Mesodermal cell (in vitro differentiated cells): ENCODE results near the gene CCL27.
A peak's percentile ranks its signal among the peaks of the same experiment; 100 is the strongest.

Experiments
- H3K27ac ChIP-seq: 2 replicates; pipeline ENCODE4 v1.7.0; 2013; ENCODE audit warnings: mild to moderate bottlenecking, low read depth, low read length, moderate library complexity; ENCODE audit not compliant: severe bottlenecking
- H3K36me3 ChIP-seq: 2 replicates; pipeline ENCODE4 v1.7.1; 2013; ENCODE audit warnings: mild to moderate bottlenecking, low read length, moderate library complexity; ENCODE audit not compliant: control insufficient read depth, insufficient read depth
- H3K4me1 ChIP-seq: one replicate; pipeline ENCODE4 v1.7.1; 2013; ENCODE audit warnings: mild to moderate bottlenecking, low read length; ENCODE audit not compliant: insufficient read depth, control insufficient read depth, poor library complexity, severe bottlenecking
- H3K4me3 ChIP-seq: 2 replicates; pipeline ENCODE4 v1.7.0; 2013; ENCODE audit warnings: low read length, control low read depth, mild to moderate bottlenecking; ENCODE audit not compliant: insufficient read depth, poor library complexity, severe bottlenecking; ENCODE audit errors: extremely low read depth
- H3K9me3 ChIP-seq: 2 replicates; pipeline ENCODE4 v1.7.1; 2013; ENCODE audit warnings: mild to moderate bottlenecking, low read length, moderate library complexity; ENCODE audit not compliant: control insufficient read depth
- WGBS, 2 experiments: methylation state at CpG; one replicate each; pipeline ENCODE4 v1.1.5; 2013; ENCODE audit warnings: missing lambda C conversion rate in 2 of 2; ENCODE audit not compliant: insufficient coverage in 2 of 2; 5-methylcytosine and 5-hydroxymethylcytosine counted together

CCL27 gene

DNA sequence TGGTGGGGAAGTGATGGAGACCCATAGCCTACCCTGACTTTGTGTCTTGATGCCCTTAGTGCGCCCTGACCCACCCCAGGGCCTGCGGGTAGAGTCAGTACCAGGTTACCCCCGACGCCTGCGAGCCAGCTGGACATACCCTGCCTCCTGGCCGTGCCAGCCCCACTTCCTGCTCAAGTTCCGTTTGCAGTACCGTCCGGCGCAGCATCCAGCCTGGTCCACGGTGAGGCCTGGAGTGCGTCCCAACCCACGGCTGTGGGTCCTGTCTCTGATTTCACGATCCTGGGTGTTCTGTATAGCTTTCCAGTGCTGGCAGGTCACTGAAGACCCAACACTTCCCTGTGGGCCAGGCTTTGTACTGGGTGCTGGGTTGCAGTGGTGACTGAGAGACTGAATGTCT is 4.0 kb downstream of the CCL27 start:
- Histone ChIP-seq H3K4me3 (no peak overlapping the region), H3K4me1 (peaks cover 15% of the 10 kb centered on the region), H3K27ac (no peak overlapping the region), H3K9me3 (no peaks in the 10 kb centered on the region), H3K36me3 (peaks cover 4% of the 10 kb centered on the region)
- 93 to 96% methylated on average over 9 to 14 of the region's 14 CpGs for WGBS, 2 experiments

DNA sequence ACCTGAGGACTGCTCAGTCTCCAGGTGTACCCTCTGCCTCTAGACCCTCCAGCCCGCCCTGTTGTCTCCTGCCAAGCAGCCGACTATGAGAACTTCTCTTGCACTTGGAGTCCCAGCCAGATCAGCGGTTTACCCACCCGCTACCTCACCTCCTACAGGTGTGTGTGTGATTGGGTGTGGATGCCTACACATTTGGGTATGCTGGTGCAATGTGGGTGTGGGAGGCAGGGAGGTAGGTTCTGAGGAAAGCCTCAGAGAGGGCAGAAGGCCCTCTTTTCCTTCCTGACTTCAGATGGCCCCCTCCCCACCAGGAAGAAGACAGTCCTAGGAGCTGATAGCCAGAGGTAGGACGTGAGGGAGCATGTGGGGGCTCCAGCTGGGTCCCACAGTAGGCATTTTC is 5.5 kb downstream of the CCL27 start:
- H3K27ac ChIP-seq: no peak overlapping the region
- 83% methylated on average over 1 of the region's 5 CpGs; no CpG with 5 or more reads in 1 of the 2 experiments for WGBS, 2 experiments
- H3K9me3 ChIP-seq: no peaks in the 10 kb centered on the region
- H3K36me3 ChIP-seq: peaks cover 4% of the 10 kb centered on the region
- no peak overlapping the region for H3K4me3 ChIP-seq
- peaks cover 23% of the 10 kb centered on the region for H3K4me1 ChIP-seq

DNA sequence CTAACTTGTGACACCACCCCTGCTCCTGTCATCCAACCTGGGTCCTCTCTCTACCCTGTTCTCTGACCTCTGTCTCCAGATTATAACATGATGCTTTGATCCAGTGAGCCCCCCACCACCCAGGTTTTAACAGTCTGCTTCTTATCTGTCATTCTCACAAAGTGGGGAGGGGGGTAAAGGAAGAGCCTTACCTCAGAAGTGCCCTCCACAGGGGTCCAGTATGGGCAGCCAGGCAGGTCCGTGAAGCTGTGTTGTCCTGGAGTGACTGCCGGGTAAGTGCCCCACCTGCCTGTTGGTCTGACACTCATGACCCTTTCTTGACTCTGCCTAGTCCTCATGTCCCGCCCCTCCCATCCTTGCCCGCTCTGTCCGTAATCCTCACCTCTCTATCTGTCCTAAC is 7.1 kb downstream of the CCL27 start:
- no peak overlapping the region for H3K27ac ChIP-seq
- H3K36me3 ChIP-seq: peaks cover 4% of the 10 kb centered on the region
- no peak overlapping the region for H3K4me3 ChIP-seq
- 43 to 81% methylated on average over 2 to 5 of the region's 5 CpGs for WGBS, 2 experiments
- peaks cover 23% of the 10 kb centered on the region for H3K4me1 ChIP-seq
- H3K9me3 ChIP-seq: no peaks in the 10 kb centered on the region

DNA sequence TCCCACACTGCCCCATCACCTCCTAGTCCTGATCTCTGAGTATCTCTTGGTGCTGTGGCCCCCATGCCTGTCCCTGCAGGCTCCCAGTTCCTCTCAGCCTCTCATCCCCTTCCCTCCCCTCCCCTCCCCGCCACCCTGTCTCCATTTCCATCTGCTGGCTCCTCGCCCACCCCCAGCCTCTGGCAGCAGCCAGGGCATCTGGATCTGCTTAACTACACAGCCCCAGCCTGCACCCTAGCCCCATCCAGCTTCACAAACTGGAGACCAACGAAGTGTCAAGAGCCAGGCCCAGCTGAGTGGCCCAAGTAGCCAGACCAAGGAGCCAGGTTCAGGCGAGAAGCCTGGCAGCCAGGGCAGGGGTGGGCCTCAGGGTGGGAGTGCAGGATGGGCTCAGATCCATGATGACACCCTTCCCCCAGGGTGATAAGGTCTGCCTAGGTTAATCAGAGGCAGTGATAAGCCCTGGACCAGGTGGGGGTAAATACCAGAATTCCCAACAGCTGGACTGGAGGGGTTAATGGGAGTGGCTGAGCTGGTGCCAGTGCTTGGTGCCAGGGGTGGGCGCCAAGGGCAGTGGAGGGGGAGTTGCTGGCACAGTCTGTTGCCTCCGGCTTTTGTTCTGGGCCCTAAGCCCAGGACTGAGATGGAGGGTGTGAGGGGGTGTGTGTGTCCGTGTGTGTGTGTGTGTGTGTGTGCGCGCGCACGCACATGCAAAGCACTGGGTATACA is 8.0 kb downstream of the CCL27 start:
- peaks cover 23% of the 10 kb centered on the region for H3K4me1 ChIP-seq
- H3K9me3 ChIP-seq: no peaks in the 10 kb centered on the region
- H3K27ac ChIP-seq: no peak overlapping the region
- H3K4me3 ChIP-seq: no peak overlapping the region
- peaks cover 10% of the 10 kb centered on the region for H3K36me3 ChIP-seq
- 90% methylated on average over 4 to 7 of the region's 11 CpGs for WGBS, 2 experiments

DNA sequence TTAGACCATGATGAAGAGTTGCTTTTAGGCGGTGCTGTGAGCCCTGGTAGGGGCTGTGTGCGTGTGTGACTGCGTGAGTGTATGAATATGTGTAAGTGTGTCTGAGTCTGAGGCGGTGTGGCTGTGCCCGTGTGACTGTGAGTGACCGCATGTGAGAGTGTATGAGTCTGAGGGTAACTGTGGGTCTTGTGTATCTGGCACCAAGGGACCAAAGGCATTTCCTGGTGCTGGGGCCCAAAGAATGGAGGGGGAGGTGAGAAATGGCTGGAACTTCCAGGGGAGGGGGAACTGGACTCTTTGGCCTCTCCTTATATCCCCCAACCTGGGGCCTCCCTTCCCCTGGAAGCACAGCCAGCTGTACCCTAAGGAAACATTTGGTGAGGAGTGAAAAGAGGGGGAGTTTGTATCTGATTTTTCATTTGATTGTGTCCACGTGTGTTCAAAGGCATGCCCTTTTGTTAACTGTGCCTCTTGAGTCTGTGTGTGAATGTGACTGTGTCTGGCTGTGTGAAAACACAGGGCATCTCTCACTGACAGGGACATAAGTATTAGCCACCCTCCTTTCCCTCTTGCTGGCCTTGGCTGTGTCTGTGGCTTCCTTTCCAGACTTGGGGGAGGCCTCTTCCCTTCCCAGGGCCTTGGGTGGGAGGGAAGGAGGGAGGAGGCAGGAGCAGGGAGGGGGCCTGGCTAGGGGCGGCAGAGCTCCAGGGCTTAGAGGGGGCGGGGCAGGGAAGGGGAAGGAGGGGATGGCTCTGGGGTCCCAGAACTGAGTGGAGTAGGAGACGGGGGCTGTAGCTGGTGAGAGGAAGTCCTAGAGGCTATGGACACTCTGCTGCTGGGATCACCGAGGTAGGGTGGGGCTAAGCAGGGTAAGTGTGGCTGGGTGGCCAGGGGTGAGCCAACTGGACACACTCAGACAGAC is 9.0 kb downstream of the CCL27 start:
- Histone ChIP-seq H3K27ac (peak overlapping the region; percentile 81), H3K9me3 (no peaks in the 10 kb centered on the region), H3K36me3 (peaks cover 20% of the 10 kb centered on the region), H3K4me1 (peaks cover 23% of the 10 kb centered on the region), H3K4me3 (peak overlapping the region; percentile 11)
- WGBS, 2 experiments: 66 to 67% methylated on average over 8 to 11 of the region's 11 CpGs

DNA sequence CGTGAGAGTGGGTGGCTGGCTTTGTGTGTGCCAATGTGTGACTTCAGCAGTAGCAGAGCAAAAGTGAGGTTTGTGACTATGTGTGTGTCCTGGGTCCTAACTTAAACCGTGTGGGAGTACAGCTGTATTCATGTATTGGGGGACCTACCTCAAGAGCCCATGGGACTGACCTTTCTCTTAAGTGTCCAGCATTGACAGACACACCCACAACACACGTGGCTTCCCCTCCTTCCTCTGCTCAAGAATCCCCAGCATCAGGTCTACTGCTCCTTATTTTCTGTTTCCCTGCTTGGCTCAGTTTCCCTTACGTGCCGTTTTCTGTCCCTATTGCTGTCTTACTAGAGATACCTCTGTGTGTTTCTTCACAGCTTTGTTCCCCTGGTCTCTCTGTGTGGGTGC is 9.9 kb downstream of the CCL27 start:
- 62 to 81% methylated on average over 4 to 5 of the region's 5 CpGs for WGBS, 2 experiments

DNA sequence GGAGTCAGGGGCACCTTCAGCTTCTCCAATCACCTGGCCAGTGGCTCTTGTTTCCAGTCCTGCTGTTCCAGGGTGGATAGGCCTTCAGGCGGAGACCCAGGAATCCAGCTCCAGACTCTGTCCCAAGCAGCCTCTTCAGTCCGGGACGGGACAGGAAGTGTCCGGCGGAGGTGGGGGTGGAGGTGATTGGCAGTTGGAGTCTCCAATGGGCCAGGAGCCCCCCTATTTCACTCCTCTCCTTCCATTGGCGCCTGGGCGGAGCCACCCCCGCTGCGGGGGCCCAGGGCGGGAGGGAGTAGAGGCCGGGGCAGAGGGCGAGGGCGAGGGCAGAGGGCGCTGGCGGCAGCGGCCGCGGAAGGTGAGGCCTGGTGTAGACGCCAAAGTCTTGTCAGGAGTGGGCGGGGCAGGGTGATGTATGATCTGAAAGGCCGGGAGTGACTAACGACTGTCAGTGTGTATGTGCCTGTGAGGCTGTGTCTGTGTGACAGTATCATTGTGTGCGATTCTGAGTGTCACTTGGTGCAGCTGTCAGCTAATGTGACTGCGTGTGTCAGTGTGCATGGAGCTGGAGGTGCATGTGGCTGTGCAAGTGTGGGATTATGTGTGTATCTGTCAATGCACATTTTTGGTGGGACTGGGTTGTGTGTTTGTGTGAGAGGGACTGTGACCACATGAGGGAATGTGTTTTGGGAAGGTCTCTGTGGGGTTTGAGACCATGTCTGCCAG is 10.4 kb downstream of the CCL27 start, which contains the start of gene IL11RA:
Gene IL11RA, plus strand, starts transcription at position 310 of the 726 bp plus-strand sequence. CDS start 3,033 bp downstream, outside the sequence.
- H3K4me1 ChIP-seq: peaks cover 26% of the 10 kb centered on the region
- 6 to 7% methylated on average over 12 of the region's 24 CpGs for WGBS, 2 experiments
- H3K36me3 ChIP-seq: peaks cover 22% of the 10 kb centered on the region
- H3K9me3 ChIP-seq: no peaks in the 10 kb centered on the region
- H3K4me3 ChIP-seq: peak within 1 kb of the TSS; percentile 42
- peak within 1 kb of the TSS; percentile 81 for H3K27ac ChIP-seq

More for the DNA sequence above, 9.9 kb downstream of the CCL27 start:
- peaks cover 22% of the 10 kb centered on the region for H3K36me3 ChIP-seq
- peak overlapping the region; percentile 81 for H3K27ac ChIP-seq
- H3K4me3 ChIP-seq: peak overlapping the region; percentile 42
- H3K9me3 ChIP-seq: no peaks in the 10 kb centered on the region
- peaks cover 25% of the 10 kb centered on the region for H3K4me1 ChIP-seq

DNA sequence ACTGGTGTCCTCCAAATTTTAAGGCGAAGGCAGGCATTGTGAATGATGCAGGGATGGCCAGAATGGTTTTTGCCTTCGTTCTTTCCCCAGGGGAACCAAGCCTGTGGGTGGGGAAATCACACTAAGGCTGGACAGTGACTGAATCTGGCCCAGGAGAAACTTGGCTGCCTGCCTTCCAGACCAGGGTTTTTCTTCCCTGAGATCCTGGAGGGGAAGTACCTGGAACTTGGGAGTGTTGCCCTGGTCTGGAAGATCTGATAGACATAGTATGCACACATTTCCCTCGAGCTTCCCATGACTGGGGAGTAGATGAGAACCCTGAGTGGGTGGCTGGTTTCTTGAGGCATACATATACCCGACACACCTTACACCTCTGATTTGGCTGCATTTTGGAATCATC is 11.1 kb downstream of the CCL27 start:
- 76 to 81% methylated on average over 2 of the region's 4 CpGs for WGBS, 2 experiments
- Histone ChIP-seq H3K4me3 (peak overlapping the region; percentile 42), H3K36me3 (peaks cover 22% of the 10 kb centered on the region), H3K4me1 (peaks cover 26% of the 10 kb centered on the region), H3K9me3 (no peaks in the 10 kb centered on the region), H3K27ac (peak overlapping the region; percentile 59)

DNA sequence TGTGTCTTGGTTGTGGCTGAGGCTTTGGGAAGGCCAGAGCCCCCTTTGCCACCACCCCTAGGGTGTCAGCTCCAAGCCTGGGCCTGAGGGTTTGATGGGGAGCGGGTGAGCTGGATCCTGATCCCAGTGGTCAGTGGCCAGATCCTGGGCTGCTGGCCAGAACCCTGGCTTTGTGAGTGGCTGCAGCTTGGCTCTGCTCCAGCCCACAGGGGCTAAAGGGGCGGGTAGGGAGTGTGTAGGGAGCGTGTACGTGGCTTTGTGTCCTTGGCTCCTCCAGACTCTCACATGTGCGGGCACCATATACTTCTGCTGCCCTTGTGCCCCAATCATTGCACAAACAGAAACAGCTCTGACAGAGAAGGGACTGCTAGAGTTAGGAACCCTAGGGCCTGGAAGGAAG is 11.6 kb downstream of the CCL27 start:
- 89 to 94% methylated on average over 1 to 4 of the region's 5 CpGs for WGBS, 2 experiments
- no peak overlapping the region for H3K4me3 ChIP-seq
- no peak overlapping the region for H3K27ac ChIP-seq
- H3K4me1 ChIP-seq: peaks cover 29% of the 10 kb centered on the region
- peaks cover 22% of the 10 kb centered on the region for H3K36me3 ChIP-seq
- H3K9me3 ChIP-seq: no peaks in the 10 kb centered on the region

DNA sequence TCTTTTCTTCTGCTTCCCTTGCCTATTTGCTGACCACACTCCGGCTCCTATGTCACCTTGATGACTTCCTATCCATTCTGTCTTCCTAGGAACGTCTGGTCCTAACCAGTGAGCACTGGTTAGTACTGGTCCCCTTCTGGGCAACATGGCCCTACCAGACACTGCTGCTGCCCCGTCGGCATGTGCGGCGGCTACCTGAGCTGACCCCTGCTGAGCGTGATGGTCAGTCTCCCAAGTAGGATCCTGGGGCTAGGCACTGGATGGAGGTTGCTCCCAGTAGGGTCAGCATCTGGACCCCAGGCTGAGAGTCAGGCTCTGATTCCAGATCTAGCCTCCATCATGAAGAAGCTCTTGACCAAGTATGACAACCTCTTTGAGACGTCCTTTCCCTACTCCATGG is 13.8 kb downstream of the CCL27 start:
- peaks cover 22% of the 10 kb centered on the region for H3K4me1 ChIP-seq
- H3K36me3 ChIP-seq: peaks cover 22% of the 10 kb centered on the region
- no peaks in the 10 kb centered on the region for H3K9me3 ChIP-seq
- 96 to 98% methylated on average over 5 to 8 of the region's 8 CpGs for WGBS, 2 experiments
- no peak overlapping the region for H3K4me3 ChIP-seq
- H3K27ac ChIP-seq: no peak overlapping the region
